Measurements from ENCODE around the gene MDM1. TPM values are rescaled to one million over a fixed set of nuclear protein-coding genes. Genes with fewer than 3 reads are reported as not detected.

The MDM1 gene
- total RNA-seq, 1 experiment from 2014 or later, result 10.6 TPM

- no peak overlapping the region for H3K27ac Mint-ChIP-seq
- DNase-seq, result no peak
These were observed 4.7 kb upstream of the MDM1 start for GRCh38 chr12:68336889-68337303.

More at GRCh38 chr12:68336889-68337303, 4.7 kb upstream of the MDM1 start:
- TF ChIP-seq CTCF (conservative IDR thresholded peaks at IDR 0.05), result no peak
- Histone ChIP-seq H3K4ac (ENCODE audit: low read depth, low read length) (no peak overlapping the region), H3K14ac (ENCODE audit: insufficient read depth, low read length) (no peak overlapping the region), H2BK20ac (ENCODE audit: low read depth, low read length, poor library complexity, severe bottlenecking) (no peak overlapping the region), H3K27ac (ENCODE audit: insufficient read length, low read depth, low read length) (no peak overlapping the region), H3K79me2 (ENCODE audit: insufficient read depth, low read length) (no peaks in the 10 kb centered on the region), H3K23ac (ENCODE audit: insufficient read length, low read depth, low read length) (no peak overlapping the region), H4K5ac (ENCODE audit: insufficient read length, low read depth, low read length) (no peak overlapping the region), H3K9me3 (ENCODE audit: control insufficient read depth, low read depth, low read length) (no peaks in the 10 kb centered on the region), H3K56ac (ENCODE audit: insufficient read length, low read depth, low read length) (no peak overlapping the region), H3T11ph (ENCODE audit: low read length) (no peak overlapping the region), H3K79me1 (ENCODE audit: insufficient read depth, low read depth, low read length, poor library complexity, severe bottlenecking) (no peaks in the 10 kb centered on the region), H4K20me1 (ENCODE audit: control insufficient read depth, insufficient read depth, insufficient read length) (no peaks in the 10 kb centered on the region), H2BK5ac (ENCODE audit: insufficient read length, low read length) (no peak overlapping the region), H4K91ac (ENCODE audit: insufficient read length, low read depth, low read length) (no peak overlapping the region), H3K4me1 (ENCODE audit: insufficient read depth, low read length) (no peaks in the 10 kb centered on the region), H2BK15ac (ENCODE audit: low read depth, low read length) (no peak overlapping the region), H2AFZ (ENCODE audit: low read length) (no peak overlapping the region), H3K27me3 (ENCODE audit: insufficient read depth, low read length) (no peaks in the 10 kb centered on the region), H2BK12ac (ENCODE audit: insufficient read length, low read depth, low read length) (no peak overlapping the region), H3K18ac (ENCODE audit: insufficient read length, low read depth, low read length) (no peak overlapping the region), H3K9ac (ENCODE audit: extremely low read depth, insufficient read length, low read length) (no peak overlapping the region), H4K8ac (replicated peaks; ENCODE audit: insufficient read length, low read depth, low read length) (no peak overlapping the region), H2BK120ac (ENCODE audit: low read depth, low read length, poor library complexity, severe bottlenecking) (no peak overlapping the region), H3K4me2 (ENCODE audit: insufficient read depth, insufficient read length, low read length) (no peak overlapping the region), H3K23me2 (ENCODE audit: insufficient read length, low read depth, low read length, poor library complexity, severe bottlenecking) (peaks cover under 1% of the 10 kb centered on the region), H2AK5ac (ENCODE audit: insufficient read length, low read length) (no peak overlapping the region)
- H3K4me1 Mint-ChIP-seq, result peaks cover 8 to 15% of the 10 kb centered on the region in 2 experiments
- no peaks in the 10 kb centered on the region for H3K36me3 Mint-ChIP-seq (ENCODE audit: insufficient read depth in 1 of 3, low read depth in 3 of 3)
- WGBS (ENCODE audit: extremely low coverage, insufficient read length, low lambda C conversion rate), result no CpG with 5 or more reads among the region's 4 CpGs
- H3K9me3 Mint-ChIP-seq, result no peaks in the 10 kb centered on the region; a peak in 1 of 5 replicates
- peaks cover 9% of the 10 kb centered on the region for H3K27me3 Mint-ChIP-seq (ENCODE audit: low read depth)
- no peak overlapping the region for H3K4me3 Mint-ChIP-seq

Measured in H9 (cell line).